GM12801 (cell line): ENCODE data around the gene AGXT.
A peak's percentile ranks its signal among the peaks of the same experiment; 100 is the strongest.

Experiments
- CTCF ChIP-seq: IDR thresholded peaks from one replicate; pipeline ENCODE4 v1.5.1; 2011; ENCODE audit warnings: control low read depth; ENCODE audit not compliant: insufficient read length; ENCODE audit errors: extremely low read depth

The AGXT gene

GRCh38 chr2:240847817-240848216, 20.8 kb upstream of the AGXT start:
- no peak for TF ChIP-seq CTCF

DNA sequence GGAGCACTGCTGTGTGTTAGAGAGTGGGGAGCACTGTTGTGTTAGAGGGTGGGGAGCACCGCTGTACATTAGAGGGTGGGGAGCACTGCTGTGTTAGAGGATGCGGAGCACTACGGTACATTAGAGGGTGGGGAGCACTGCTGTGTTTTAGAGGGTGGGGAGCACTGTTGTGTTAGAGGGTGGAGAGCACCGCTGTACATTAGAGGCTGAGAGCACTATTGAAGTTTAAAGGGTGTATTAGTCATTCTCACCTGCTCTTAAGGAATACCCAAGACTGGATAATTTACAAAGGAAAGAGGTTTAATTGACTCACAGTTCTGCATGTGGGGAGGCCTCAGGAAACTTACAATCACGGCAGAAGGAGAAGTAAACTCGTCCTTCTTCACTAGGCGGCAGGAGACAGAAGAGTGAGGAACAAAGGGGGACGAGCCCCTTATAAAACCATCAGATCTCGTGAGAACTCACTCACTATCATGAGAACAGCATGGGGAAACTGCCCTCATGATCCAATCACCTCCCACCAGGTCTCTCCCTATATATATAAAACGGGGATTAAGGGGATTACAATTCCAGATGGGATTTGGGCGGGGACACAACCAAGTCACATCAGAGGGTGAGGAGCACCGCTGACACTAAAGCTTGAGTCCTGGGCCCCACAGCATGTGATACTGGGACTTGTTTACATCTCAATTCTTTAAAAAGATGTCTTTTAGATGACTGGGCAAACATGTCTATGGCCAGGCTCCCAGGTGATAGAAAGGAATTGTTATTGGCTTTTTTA, 19.5 kb upstream of the AGXT start:
- no peak for TF ChIP-seq CTCF

- TF ChIP-seq CTCF = no peak
Observed at GRCh38 chr2:240850026-240850425, 18.6 kb upstream of the AGXT start.

DNA sequence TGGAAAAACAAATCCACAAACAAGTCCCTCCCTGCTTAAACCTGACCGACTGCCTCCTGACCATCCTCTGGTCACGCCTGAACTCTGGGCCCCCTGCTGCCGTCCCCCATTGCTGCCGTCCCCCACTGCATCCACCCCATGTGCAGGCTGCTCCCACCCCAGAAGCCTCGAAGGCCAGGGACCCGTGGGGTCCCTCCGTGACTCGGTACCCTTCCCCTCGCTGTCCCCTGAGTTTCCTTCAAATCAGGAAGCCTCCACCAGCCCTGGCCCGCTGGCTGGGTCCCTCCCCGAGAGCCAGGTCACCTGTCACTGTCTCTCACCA, 17.9 kb upstream of the AGXT start:
- no peak for TF ChIP-seq CTCF

- peak; percentile 59 for TF ChIP-seq CTCF
Observed at GRCh38 chr2:240851078-240851991, 17.3 kb upstream of the AGXT start.

GRCh38 chr2:240852671-240853314, 15.8 kb upstream of the AGXT start:
- TF ChIP-seq CTCF = no peak

GRCh38 chr2:240855670-240856069, 13.0 kb upstream of the AGXT start:
- no peak for TF ChIP-seq CTCF
